Neutrophil (primary cell): ENCODE data around the gene SRBD1.
A peak's percentile ranks its signal among the peaks of the same experiment; 100 is the strongest.

Experiments used
- H3K27ac ChIP-seq: fragments of 200-600 bp; sonication (generic); 2 replicates; pipeline ENCODE4 v1.5.1; 2016; ENCODE audit warnings: mild to moderate bottlenecking, moderate library complexity
- H3K27me3 ChIP-seq: fragments of 200-600 bp; sonication (generic); 2 replicates; pipeline ENCODE4 v1.6.0; 2016; ENCODE audit warnings: mild to moderate bottlenecking
- H3K36me3 ChIP-seq: fragments of 200-600 bp; sonication (generic); 2 replicates; pipeline ENCODE4 v1.5.1; 2017
- H3K4me1 ChIP-seq, 2 experiments: fragments of 200-600 bp in 1 of 2; sonication (generic) in 1 of 2; 1 replicate in 1 of 2; 2 replicates in 1 of 2; pipeline versions ENCODE4 v1.5.1 to v1.6.1; 2013 to 2016; ENCODE audit warnings: low read depth in 1 of 2, low read length in 1 of 2, mild to moderate bottlenecking in 1 of 2, moderate library complexity in 1 of 2; ENCODE audit not compliant: control insufficient read depth in 1 of 2, insufficient read depth in 1 of 2
- H3K4me3 ChIP-seq, 2 experiments: fragments of 200-600 bp in 1 of 2; sonication (generic) in 1 of 2; 1 replicate in 1 of 2; 2 replicates in 1 of 2; pipeline ENCODE4 v1.5.1; 2013 to 2016; ENCODE audit warnings: low read depth in 1 of 2, low read length in 1 of 2, mild to moderate bottlenecking in 1 of 2, moderate library complexity in 1 of 2
- H3K9me3 ChIP-seq: fragments of 200-600 bp; sonication (generic); 2 replicates; pipeline ENCODE4 v1.5.1; 2016
- TF ChIP-seq, protein P1 (sequence below): fragments of 200-600 bp; sonication (generic); IDR thresholded peaks from 2 replicates; pipeline ENCODE4 v1.5.1; 2016; ENCODE audit warnings: antibody characterized with exemption

Gene SRBD1

DNA sequence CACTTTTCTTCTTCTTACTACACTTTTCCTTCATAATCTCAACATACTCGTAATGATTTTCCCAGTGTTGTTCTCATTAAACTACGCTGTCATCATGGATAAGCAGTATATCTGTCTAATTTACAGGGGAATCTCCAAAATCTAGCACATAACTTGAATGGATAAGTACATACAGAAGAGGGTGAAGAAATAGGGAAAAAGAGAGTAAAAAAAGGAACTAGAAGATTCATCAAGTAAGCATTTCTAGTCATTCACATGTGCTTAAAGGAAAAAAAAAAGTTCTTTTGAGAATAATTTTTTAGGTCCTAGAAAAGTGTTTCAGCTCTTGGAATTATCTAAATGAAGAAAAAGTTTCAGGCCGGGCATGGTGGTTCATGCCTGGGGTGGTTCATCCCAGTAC, 51.6 kb downstream of the SRBD1 start:
- Histone ChIP-seq H3K27ac (no peak overlapping the region), H3K9me3 (no peaks in the 10 kb centered on the region), H3K27me3 (no peaks in the 10 kb centered on the region), H3K36me3 (no peaks in the 10 kb centered on the region), H3K4me1 (no peaks in the 10 kb centered on the region), H3K4me3 (no peak overlapping the region)
- TF ChIP-seq, protein P1, sequence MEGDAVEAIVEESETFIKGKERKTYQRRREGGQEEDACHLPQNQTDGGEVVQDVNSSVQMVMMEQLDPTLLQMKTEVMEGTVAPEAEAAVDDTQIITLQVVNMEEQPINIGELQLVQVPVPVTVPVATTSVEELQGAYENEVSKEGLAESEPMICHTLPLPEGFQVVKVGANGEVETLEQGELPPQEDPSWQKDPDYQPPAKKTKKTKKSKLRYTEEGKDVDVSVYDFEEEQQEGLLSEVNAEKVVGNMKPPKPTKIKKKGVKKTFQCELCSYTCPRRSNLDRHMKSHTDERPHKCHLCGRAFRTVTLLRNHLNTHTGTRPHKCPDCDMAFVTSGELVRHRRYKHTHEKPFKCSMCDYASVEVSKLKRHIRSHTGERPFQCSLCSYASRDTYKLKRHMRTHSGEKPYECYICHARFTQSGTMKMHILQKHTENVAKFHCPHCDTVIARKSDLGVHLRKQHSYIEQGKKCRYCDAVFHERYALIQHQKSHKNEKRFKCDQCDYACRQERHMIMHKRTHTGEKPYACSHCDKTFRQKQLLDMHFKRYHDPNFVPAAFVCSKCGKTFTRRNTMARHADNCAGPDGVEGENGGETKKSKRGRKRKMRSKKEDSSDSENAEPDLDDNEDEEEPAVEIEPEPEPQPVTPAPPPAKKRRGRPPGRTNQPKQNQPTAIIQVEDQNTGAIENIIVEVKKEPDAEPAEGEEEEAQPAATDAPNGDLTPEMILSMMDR, result no peak

DNA sequence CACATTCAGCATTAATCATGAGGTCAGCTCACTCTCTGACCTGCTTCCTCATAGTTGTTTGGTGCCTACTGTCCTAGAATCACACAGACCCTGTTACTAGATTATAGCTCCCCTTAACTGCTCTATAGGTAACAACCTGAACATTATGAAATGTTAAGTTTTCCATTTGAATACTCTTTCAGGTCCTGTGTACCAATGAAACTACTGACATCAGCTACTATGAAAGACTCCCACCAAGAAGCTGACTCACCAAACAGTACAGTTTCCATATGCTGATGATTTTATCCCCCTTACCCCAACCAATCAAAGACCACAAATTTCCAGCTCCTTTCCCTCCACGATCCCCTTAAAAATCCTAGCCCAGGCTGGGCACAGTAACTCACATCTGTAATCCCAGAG, 56.3 kb downstream of the SRBD1 start:
- peaks cover 8% of the 10 kb centered on the region for H3K36me3 ChIP-seq
- no peak overlapping the region for H3K4me3 ChIP-seq
- no peaks in the 10 kb centered on the region for H3K27me3 ChIP-seq

DNA sequence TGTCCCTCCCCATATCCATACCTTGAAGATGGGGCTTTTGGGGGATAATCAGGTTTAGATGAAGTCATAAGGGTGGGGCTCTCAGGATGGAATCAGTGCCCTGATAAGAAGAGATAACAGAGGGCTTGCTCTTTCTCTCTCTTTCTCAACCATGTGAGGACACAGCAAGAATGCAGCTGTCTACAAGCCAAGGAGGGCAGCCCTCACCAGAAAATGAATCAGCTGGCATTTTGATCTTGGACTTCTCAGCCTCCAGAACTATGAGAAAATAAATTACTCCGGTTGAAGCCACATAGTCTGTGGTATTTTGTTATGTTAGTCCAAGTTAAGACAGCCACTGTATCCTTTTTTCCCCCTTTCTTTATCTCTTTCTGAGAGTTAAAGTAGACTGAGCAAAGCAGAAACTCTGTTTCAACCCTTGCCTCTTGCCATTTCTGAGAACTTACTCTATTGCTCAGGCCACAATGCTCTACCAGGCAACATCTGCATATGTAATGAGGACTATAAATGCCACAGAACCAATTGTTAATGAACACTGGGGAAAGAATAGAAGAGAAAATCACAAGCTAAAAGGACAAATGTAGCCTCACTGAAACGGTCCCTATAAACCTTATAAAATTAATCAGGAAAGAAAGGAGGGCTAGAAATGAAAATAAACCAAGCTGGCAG, 56.9 kb downstream of the SRBD1 start:
- H3K27ac ChIP-seq, result peak overlapping the region; percentile 3
- TF ChIP-seq, protein P1, result no peak

More for the DNA sequence above, 56.3 kb downstream of the SRBD1 start:
- TF ChIP-seq, protein P1, result no peak
- H3K9me3 ChIP-seq, result no peaks in the 10 kb centered on the region
- no peak overlapping the region for H3K27ac ChIP-seq
- H3K4me1 ChIP-seq, result no peaks in the 10 kb centered on the region

DNA sequence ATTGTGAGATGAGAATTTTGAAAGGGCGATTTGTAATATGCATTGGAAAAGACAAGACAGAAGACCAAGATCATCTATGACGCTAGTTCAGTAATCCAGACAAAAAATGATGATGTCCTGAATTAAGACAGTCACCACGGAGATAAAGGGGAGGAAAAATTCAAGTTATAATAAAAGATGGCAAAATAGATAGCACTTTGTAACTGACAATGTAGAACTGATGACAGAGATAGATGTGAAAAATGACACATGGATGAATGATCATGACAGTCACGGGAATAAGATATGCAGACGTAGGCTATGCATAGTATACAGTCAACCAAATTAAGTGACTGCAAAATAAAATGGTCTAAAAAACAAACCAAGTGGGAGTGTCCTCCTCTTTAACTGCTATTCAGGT, 59.2 kb downstream of the SRBD1 start:
- Histone ChIP-seq H3K27ac (no peak overlapping the region), H3K4me1 (no peaks in the 10 kb centered on the region), H3K9me3 (no peaks in the 10 kb centered on the region), H3K27me3 (no peaks in the 10 kb centered on the region), H3K36me3 (peaks cover 16% of the 10 kb centered on the region), H3K4me3 (no peak overlapping the region)
- TF ChIP-seq, protein P1, result no peak

More for the DNA sequence above, 56.9 kb downstream of the SRBD1 start:
- Histone ChIP-seq H3K4me3 (no peak overlapping the region), H3K36me3 (peaks cover 8% of the 10 kb centered on the region), H3K9me3 (no peaks in the 10 kb centered on the region), H3K4me1 (no peaks in the 10 kb centered on the region), H3K27me3 (no peaks in the 10 kb centered on the region)

DNA sequence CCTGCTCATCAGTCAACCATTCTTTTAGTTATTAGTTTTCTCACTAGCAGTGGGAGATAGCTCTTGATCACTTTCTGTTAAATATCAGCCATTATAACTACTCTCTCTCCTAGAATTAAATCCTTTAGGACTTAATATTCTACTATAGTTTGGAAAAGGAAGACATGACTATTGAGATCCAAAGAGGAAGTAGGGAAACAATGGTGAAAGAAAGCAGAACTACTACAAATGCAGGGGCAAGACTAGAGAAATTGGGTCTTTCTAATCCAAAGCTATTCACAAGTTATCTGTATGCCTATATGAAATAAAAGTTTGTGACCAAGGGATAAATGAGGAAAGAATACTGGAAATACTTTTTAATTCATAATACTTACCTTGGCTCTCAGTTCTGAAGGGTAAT, 65.1 kb downstream of the SRBD1 start:
- Histone ChIP-seq H3K9me3 (peaks cover 4% of the 10 kb centered on the region), H3K36me3 (peaks cover 50% of the 10 kb centered on the region), H3K27me3 (no peaks in the 10 kb centered on the region), H3K4me1 (peaks cover 0 to 4% of the 10 kb centered on the region in 2 experiments), H3K4me3 (no peak overlapping the region), H3K27ac (peak overlapping the region; percentile 68)
- TF ChIP-seq, protein P1, result no peak
